Adipose tissue (tissue), 3 donors: ENCODE measurements around the gene CKS1B. TPM values are rescaled to one million over a fixed set of nuclear protein-coding genes. Genes with fewer than 3 reads are reported as not detected.

ENCODE experiments used
- H3K27ac ChIP-seq: one replicate; pipeline ENCODE4 v1.5.1; 2013; ENCODE audit warnings: low read depth, low read length
- WGBS, 3 donors: extraction: QIAGEN DNeasy Blood & Tissue Kit; methylation state at CpG; one replicate each; pipeline ENCODE4 v1.1.7; 2013; 5-methylcytosine and 5-hydroxymethylcytosine counted together
- polyA plus RNA-seq, 3 donors: library from polyadenylated mRNA; stranded (reverse); fragments of 200-250 nt; gene quantifications; one replicate each; pipeline ENCODE4 v1.2.3, GENCODE V29; 2013
- donor health status: healthy with polysubstance abuse.
- donor health status: Bipolar disorder and iron deficiency.
- donor health status: healthy.

Gene CKS1B
- polyA plus RNA-seq, 3 donors: 23.6 to 88.9 (median 76.3) TPM

DNA sequence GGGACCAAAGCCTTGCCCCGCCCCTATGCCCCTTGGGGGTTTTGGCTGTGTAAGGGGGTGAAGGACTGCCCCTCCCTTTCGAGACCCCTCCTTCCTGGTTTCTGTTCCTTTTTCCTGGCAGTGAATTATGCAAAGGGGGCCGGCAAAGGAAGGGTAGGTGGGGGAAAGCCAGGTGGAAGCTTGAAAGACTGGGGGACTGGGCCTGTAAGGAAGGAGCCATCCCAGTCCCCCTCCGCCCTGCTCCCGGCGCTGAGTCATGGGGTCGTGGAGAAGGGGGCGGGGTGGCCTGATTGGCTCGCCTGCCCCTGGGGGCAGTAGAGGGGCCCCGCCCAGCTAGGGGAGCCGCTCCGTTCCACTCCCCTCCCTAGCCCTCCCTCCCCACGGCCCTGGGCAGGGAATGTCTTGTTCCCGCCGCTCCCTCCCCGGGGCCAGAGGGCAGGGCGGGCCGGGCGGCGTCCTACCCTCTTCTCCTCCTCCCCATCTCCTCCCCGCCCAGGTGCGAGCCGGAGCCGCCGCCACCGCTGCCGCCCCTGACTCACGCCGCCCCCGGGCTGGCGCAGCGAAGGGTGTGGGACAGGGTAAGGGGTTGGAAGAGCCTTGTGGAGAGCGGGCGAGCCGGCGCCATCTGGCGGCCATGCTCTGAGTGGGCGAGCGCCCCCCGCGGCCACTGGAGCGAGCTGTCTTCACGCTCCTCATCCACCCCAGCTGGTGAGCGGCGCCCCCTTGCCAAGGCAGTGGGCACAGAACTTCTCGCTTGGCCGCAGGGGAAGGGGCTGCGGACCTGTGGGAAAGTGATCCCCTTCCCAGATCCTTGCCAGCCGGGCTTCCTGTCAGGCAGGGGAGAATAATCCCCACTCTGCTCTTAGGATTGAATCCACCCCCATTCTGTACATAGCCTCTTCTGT, 42.8 kb downstream of the CKS1B start:
- H3K27ac ChIP-seq: peak overlapping the region; percentile 57
- WGBS, 3 donors: 3 to 7% (median 3%) methylated on average over 23 to 49 of the region's 49 CpGs

GRCh38 chr1:155017946-155018316, 43.5 kb downstream of the CKS1B start:
- H3K27ac ChIP-seq: no peak overlapping the region
- 37 to 53% (median 49%) methylated on average over 6 of the region's 6 CpGs for WGBS, 3 donors

- no peak overlapping the region for H3K27ac ChIP-seq
- WGBS, 3 donors: 84 to 90% (median 85%) methylated on average over 8 of the region's 8 CpGs
Observed at GRCh38 chr1:155018617-155019348, 44.3 kb downstream of the CKS1B start.

DNA sequence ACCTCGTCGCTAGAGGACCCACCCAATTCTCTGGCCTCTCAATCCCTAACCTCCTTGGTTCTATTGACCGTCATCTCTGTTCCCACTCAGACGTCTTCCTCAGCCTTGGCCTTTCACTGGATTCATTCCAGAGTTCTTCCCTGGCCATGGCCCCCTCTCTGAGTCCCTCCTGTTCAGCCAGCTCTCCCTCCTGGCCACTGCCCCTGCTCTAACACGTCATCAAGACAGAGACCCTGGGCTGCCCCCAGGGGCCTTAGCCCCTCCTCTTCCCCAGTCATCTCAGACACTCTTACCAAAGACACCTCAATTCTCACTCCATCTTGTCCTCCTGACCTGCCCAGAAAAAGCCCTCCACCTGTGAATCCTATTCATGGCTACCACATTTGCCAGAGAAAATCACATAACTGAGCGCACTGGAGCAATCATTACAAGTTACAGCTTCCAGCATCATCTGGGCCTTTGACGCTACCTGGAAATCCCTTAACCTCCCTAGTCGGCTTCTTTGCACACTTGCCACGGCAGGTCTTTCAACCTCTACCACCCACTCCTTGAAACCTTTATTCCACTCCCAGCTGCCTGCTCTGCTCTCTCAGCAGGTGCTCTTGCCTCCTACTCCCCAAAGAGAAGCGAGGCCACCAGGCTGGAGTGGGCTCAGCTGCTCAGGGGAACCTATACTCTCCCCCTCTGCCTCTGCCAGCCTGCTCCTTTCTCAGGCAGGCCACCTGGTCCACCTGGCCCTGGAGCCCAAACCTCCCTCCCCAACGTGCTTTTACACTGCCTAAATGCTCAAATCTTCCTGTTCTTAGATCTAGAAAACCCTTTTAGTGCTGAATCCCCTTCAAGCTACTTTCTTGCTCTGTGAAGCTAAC, 45.1 kb downstream of the CKS1B start:
- 75 to 87% (median 82%) methylated on average over 11 of the region's 11 CpGs for WGBS, 3 donors
- no peak overlapping the region for H3K27ac ChIP-seq

DNA sequence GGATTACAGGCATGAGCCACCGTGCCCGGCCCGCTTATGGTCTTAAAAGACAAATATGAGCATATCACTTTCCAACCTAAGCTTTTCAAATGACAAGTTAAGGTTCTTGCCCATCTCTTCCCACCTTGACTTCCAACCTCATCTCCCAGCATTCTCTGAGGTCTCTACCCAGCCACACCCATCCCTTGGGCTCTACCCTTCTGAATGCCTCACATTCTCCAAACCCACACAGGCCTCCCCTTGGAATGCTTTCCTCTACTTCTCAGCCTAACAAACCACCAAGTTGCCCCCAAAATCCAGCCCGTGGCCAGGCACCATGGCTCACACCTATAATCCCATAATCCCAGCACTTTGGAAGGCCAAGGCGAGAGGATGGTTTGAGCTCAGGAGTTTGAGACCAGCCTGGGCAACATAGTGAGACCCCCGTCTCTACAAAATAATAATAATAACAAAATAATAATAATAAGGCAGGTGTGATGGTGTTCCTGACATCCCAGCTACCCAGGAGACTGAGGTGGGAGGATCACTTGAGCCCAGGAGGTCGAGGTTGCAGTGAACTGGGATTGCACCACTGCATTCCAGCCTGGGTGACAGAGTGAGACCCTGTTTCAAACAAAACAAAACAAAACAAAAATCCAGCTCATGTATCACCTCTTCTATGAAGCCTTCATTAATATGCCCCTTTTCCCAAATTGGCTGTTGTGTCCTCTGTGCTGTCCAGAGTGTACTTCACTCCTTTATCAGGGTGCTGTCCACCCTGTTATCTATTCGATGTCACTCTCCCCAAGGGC, 47.9 kb downstream of the CKS1B start:
- H3K27ac ChIP-seq: no peak overlapping the region

GRCh38 chr1:155022927-155023236, 48.4 kb downstream of the CKS1B start:
- 39 to 63% (median 56%) methylated on average over 4 of the region's 4 CpGs for WGBS, 3 donors
- no peak overlapping the region for H3K27ac ChIP-seq

More for the DNA sequence above, 47.9 kb downstream of the CKS1B start:
- WGBS, 3 donors: 84 to 89% (median 85%) methylated on average over 8 of the region's 8 CpGs

GRCh38 chr1:155023627-155024026, 49.1 kb downstream of the CKS1B start:
- WGBS, 3 donors: 74 to 88% (median 83%) methylated on average over 5 of the region's 5 CpGs
- no peak overlapping the region for H3K27ac ChIP-seq

- H3K27ac ChIP-seq: no peak overlapping the region
Observed at GRCh38 chr1:155024315-155024714, 49.8 kb downstream of the CKS1B start.

GRCh38 chr1:155026154-155026553, 51.7 kb downstream of the CKS1B start:
- no peak overlapping the region for H3K27ac ChIP-seq
- 68 to 78% (median 75%) methylated on average over 9 of the region's 9 CpGs for WGBS, 3 donors

More at GRCh38 chr1:155024315-155024714, 49.8 kb downstream of the CKS1B start:
- 89 to 91% (median 90%) methylated on average over 9 of the region's 9 CpGs for WGBS, 3 donors

DNA sequence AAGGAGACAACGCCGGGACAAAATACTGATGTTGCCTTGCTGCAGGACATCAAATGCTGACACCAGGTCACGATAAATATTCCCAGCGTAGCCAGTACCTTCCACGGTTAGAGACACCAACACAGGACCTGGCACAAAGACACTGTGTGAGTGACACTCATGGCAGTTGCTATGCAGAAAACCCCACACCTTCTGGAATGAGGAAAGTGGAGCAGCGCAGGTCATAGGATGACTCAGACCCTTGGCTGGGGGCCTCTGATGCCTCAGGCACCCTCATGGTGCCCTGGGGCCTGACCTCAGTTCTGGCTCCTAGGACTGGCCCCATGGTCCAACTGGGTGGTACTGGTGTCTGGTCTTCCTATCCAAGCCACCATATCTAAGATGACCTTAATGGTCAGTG, 52.1 kb downstream of the CKS1B start:
- WGBS, 3 donors: 91 to 95% (median 91%) methylated on average over 6 of the region's 6 CpGs
- no peak overlapping the region for H3K27ac ChIP-seq

Other genes starting within 250 kb of the CKS1B start
- under 1 TPM; 0.14 to 0.67 (median 0.40) TPM for gene KCNN3, start 104.4 kb upstream of the CKS1B start, polyA plus RNA-seq
- gene PMVK, start 38.0 kb upstream of the CKS1B start, polyA plus RNA-seq: 10 to 100 TPM; 30.1 to 49.0 (median 37.7) TPM
- 10 to 100 TPM; 35.1 to 53.5 (median 38.6) TPM for gene PBXIP1, start 18.6 kb upstream of the CKS1B start, polyA plus RNA-seq
- gene PYGO2, start 12.9 kb upstream of the CKS1B start, polyA plus RNA-seq: 10 to 100 TPM in 2 of 3 donors, 1 to 10 TPM in 1; 9.1 to 13.9 (median 13.4) TPM
- gene SHC1, start 3.9 kb upstream of the CKS1B start, polyA plus RNA-seq: 100 to 1,000 TPM in 2 of 3 donors, 10 to 100 TPM in 1; 49.1 to 197 (median 110) TPM
- gene FLAD1, start 8.7 kb downstream of the CKS1B start, polyA plus RNA-seq: 10 to 100 TPM; 15.3 to 37.9 (median 21.7) TPM
- gene LENEP, start 18.9 kb downstream of the CKS1B start, polyA plus RNA-seq: not detected
- 10 to 100 TPM; 30.4 to 55.4 (median 35.7) TPM for gene ZBTB7B, start 28.1 kb downstream of the CKS1B start, polyA plus RNA-seq
- gene DCST2, start 59.1 kb downstream of the CKS1B start, polyA plus RNA-seq: under 1 TPM; 0.48 to 0.86 (median 0.67) TPM
- not detected for gene DCST1, start 59.1 kb downstream of the CKS1B start, polyA plus RNA-seq
- 100 to 1,000 TPM in 2 of 3 donors, 10 to 100 TPM in 1; 47.1 to 217 (median 169) TPM for gene ADAM15, start 76.6 kb downstream of the CKS1B start, polyA plus RNA-seq
- gene EFNA4, start 89.1 kb downstream of the CKS1B start, polyA plus RNA-seq: 1 to 10 TPM; 1.7 to 7.1 (median 4.6) TPM
- gene EFNA3, start 104.2 kb downstream of the CKS1B start, polyA plus RNA-seq: 1 to 10 TPM in 1 of 3 donors, under 1 TPM in 2; 0.56 to 1.3 (median 0.67) TPM
- gene EFNA1, start 153.2 kb downstream of the CKS1B start, polyA plus RNA-seq: 10 to 100 TPM; 30.3 to 56.9 (median 32.9) TPM
- gene SLC50A1, start 161.2 kb downstream of the CKS1B start, polyA plus RNA-seq: 10 to 100 TPM; 33.4 to 39.4 (median 36.7) TPM
- 100 to 1,000 TPM; 177 to 203 (median 201) TPM for gene DPM3, start 165.8 kb downstream of the CKS1B start, polyA plus RNA-seq
- 100 to 1,000 TPM; 176 to 267 (median 201) TPM for gene KRTCAP2, start 198.6 kb downstream of the CKS1B start, polyA plus RNA-seq
- gene TRIM46, start 199.2 kb downstream of the CKS1B start, polyA plus RNA-seq: under 1 TPM; 0.16 to 0.45 (median 0.33) TPM
- gene THBS3, start 233.2 kb downstream of the CKS1B start, polyA plus RNA-seq: 10 to 100 TPM; 12.0 to 31.5 (median 13.7) TPM
- 10 to 100 TPM; 32.4 to 67.6 (median 47.1) TPM for gene MTX1, start 234.0 kb downstream of the CKS1B start, polyA plus RNA-seq